ENCODE data around the gene MYO1E.

MYO1E gene

DNA sequence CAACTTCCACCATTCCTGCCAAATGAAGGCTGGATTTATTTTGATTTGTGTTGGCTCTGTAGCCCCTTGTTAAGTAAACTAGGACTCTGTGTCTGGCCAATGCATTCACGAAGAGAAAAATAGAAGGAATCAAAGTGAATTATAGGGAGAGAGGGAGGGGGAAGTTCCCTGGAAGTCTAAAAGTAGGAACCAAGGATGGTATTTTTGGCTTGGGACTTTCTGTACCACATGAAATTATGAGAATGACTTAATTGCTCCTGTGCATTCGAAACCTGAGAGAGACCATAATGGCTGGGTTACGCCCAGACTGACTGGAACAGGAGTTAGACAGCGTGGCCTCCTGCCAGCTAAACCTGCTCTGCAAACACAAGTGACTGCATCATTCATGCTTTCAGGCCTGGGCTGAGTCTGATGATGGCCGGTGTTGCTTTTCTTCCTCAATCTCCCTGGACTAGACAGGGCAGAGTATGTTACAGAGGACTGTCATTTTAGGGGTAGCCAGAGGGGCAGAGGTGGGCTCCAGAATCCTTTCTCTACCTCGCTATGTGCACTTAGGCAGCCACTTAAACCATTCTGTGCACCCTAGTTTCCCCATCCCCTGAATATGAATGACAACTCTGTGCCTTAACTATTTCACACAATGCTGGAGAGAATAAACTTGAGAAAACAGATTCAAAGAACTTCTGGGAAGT, 58.9 kb downstream of the MYO1E start:
- no peak for DNase-seq

DNA sequence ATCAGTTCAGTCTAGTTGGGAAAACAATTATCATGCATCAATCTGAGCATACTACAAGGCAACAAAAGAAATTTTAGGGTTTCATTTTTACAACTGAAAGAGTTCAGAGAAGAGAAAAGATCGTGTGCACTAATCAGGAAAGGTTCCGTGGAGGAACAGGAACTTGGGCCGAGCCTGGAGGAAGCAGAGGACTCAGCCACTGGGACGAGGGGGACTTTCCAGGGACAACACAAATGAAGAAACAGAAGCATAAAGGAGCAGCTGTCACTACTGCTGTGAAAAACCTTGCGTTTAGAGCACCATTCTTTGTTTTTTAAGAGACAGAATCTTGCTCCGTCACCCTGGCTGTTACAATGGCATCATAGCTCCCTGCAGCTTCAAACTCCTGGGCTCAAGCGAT, 60.5 kb downstream of the MYO1E start:
- DNase-seq, result no peak

DNA sequence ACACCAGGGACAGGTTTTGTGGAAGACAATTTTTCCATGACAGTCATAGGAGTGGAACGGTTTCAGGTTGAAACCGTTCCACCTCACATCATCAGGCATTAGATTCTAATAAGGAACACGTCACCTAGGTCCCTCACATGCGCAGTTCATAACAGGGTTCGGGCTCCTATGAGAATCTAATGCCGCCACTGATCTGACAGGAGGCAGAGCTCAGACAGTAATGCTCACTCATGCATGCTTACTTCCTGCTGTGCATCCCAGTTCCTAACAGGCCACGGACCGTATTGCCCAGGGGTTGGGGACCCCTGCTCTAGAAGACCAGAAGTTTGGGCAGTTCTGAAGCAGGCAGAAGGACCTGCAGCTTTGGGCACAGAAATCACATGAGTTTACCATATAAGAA, 61.5 kb downstream of the MYO1E start:
- DNase-seq, result no peak

DNA sequence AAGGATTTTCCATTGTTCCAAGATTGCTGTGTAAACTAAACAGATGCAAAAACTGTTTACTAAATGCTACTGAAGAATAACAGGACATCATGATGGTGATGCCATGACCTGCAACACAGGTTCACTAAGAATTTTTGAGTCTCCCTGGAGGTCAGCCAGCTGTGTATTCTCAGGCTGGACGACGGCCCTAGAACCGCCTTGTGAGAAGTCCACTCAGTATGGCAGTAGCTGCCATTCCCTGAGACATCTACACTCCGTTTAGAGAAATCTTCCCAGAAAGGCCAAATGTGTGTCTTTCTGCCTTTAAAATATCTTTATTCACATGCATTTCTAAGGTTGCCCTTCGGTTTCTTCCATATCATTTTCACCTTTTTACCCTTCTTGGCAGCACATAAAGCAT, 63.3 kb downstream of the MYO1E start:
- DNase-seq, result no peak

DNA sequence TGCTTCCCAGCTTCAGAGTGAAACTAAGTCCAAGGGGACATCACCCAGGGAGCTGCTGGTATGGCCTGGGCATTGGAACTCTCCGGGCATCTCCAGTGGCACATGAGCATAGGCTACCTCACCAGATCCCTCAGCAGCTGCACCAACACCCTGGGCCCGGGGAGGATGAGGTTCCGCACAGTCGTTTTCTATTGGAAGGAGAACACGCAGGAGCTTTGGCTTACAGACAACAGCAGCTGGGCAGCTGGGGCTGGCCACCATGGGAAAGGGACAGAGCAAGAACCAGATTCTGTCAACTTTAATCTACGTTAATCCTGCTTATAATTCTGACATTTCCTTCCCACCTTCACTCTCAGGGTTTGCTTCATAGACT, 65.5 kb downstream of the MYO1E start:
- no peak for DNase-seq

DNA sequence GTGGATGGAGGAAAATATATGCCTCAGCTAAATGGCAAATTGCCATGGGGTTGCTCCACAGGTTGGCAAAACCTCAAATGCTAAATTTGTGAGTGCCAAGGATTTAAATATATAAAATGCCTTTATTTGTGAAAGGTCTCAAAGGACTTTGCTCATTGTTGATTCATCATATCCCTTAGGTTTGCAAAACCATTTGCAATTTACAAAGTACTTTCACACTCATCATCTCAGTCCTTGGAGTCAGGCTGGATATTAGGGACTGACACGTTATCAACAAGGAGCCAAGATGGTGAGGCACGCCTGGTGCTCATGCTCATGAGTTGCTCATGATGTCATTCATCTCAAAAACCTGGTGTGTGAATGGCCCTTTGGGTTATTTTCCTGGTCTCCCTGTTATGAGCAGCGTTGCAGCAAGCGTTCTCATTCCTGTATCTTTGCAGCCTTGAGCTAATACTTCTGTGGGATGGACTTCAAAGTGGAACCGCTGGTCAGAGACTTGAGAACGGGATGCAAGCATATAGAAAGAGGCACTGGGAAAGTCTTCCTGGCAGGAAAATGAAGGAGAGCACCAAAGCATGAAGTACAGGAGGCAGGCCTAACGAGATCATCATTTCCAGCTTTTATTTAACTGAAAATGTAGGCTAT, 66.0 kb downstream of the MYO1E start:
- DNase-seq, result no peak

DNA sequence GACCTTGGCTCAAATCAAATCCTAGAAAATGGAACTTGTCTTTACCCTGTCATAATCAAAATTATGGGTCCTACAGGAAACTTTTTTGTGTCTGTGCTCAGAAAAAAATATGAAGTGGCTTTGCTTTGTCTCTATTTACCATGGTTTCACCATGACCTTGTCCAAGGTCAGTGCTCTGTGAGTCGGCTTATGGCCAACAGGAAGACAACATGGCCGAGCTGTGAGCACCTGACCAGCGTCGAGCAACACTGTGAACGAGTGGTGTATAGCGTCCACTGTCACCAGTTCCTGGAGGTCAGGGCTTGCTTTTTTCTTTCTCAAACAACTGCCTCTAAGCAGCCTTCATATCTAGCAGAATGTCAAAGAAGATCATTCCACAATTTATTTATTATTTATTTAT, 67.9 kb downstream of the MYO1E start:
- no peak for DNase-seq

DNA sequence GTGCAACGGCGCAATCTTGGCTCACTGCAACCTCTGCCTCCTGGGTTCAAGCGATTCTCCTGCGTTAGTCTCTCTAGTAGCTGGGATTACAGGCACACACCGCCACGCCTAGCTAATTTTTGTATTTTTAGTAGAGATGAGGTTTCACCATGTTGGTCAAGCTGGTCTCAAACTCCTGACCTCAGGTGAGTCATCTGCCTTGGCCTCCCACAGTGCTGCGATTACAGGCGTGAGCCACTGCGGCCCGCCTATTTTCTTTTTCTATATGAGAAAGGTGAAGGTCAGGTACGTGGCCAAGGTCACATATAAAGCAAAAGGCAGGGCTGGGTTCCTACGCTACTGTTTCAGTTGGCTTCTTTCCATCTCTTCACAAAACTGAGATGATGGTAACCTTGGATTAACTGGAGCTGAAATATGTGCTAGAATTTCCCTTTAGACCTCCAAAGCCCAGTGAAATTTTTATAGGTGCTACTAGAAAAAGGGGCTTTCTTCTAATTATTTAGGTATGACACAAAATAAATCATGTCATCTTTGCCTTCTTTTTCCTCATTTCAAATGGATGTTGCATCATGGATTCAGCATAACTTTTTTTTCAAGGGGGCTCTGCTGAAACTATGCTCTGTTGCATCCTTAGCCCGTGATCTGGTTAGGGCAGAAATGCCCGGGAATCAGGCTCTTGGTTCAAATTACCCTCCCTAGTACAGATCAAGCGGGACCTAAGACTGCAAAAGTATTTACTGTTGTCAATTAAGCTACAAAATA, 68.5 kb downstream of the MYO1E start:
- no peak for DNase-seq

DNA sequence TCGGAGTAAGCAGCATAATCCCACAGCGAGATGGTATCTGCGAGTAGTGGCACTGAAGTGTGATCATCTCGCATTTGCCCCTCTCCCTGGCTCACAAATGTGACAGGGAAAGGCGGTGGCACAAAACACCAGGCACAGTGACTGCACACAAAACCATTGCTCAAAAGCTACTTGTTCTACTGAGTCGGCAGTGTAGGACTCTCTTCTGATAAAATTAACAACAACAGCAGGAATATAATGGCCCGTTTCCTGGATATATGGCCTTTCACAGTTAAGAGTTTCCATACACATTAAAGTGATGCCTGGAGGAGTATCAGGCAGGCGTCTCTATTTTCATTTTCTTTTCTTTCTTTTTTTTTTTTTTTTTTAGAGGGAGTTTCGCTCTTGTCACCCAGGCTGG, 69.0 kb downstream of the MYO1E start:
- no peak for DNase-seq

DNA sequence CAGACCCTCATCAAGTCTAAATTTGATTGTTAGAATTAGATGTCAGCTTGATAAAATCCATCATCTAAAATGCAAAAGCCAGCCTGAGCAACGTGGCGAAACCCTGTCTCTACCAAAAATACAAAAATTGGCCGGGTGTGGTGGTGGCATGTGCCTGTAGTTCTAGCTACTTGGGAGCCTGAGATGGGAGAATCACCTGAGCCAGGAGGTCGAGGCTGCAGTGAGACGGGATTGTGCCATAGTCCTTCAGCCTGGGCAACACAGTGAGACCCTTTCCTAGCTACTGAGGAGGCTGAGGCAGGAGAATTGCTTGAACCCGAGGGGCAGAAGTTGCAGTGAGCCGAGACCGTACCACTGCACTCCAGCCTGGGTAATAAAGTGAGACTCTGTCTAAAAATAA, 69.5 kb downstream of the MYO1E start:
- no peak for DNase-seq

DNA sequence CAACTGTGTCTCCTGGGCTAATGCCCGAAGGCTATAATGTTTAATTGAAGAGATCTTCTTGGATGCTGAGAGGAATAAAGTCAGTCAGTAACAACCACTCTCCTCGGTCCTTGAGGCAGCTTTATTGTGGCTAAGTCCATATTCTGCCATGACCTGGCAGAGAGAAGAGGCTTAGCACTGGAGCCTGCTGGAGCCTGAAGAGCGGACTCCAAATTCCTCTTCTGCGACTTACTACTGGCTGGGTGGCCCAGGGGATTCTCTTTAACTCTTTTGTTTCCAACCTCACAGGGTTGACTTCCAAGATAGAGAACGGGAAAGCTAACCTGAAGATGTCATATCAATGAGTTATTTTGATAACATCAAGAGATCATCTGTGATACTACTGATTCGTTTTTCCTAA, 71.1 kb downstream of the MYO1E start:
- no peak for DNase-seq

DNA sequence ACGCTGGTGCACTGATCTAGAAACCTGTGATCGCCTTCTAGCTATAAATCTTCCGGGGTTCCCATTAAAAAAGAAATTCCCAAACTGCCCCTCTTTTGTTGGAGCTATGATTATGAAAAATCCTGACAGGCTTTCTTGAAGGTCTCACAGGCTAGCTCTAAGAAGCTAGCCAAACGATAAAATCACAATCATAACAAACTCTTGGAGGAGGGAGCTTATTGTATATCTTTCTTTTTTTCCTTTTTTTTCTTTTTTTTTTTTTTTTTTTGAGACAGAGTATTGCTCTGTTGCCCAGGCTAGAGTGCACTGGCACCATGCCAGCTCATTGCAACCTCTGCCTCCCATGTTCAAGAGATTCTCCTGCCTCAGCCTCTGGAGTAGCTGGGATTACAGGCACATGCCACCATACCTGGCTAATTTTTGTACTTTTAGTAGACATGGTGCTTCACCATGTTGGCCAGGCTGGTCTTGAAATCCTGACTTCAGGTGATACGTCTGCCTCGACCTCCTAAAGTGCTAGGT, 72.0 kb downstream of the MYO1E start:
- DNase-seq, result no peak

DNA sequence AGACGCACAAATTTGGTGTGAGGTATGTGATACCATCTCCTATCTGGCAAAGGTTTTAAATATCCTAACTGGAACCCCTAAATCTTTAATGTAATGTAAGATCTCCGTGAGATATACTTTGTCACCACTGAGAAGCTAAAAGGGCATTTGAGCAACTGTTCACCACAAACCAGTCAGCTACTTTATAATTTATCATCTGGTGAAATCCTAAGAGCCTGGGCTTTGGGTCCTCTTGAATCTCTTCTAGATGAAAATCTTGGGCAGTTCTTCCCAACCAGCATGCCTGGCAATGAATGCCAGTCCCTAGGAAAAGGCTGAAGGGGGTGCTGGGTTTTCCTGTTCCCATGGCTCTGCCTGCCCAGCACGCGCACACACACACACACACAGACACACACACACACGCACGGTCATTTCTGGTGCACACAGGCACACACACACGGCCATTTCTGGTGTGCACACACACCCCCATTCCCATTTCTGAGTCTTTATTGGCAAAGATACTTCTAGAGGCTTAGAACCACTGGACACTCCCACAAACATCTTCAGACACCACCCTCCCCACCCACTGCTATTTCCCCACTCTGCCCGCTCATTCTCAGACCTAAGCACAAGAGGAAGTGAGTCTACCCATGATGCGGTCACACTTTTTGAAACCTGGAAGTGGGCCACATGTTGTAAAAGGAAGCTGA, 72.6 kb downstream of the MYO1E start:
- peak; percentile 43 to 44 for DNase-seq

DNA sequence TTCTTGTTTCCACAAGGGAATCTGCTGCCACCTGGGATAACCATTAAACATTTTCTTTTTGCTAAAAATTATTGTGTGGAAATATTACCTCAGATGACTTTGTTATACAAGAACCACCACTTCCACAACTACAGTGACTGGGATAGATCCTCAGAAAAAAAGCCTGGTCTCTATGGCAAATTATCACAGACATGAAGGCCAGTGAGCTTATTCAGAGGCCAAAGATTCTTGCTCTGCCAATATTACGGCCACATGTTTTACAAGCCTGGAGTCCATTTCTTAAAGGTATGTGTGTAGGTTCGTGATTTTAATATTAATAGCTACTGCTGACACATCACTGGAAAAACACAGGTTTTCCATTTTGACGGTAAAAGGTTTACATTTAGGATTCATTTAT, 73.8 kb downstream of the MYO1E start:
- DNase-seq, result no peak

DNA sequence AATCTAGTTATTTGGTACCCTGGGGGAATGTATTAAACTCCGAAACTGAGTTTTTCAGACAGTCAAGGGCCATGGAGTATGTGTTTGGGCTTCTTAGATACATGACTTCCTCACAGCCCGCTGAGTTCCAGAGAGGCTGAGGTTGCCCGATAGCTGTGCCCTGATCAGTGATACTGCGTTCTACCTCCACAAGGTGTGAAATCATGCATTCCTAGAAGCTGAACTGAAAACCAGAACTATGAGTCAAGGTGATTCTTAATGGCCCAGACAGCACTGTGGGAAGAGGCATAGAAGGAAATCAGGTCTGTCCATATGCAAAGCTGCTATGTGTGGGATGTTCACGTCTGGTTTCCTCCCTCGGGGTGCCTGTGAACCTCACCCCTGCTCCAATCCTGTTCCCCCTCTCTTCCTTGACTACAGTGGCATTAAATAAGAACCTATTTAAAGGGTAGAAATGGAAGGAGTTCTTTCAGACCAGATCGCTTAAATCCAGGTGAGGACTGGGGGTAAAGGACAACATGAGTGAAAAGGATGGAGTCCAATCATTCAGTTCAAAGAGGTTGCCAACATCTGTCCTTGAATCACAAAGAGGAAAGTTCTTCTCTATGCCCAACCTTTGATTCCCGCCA, 74.3 kb downstream of the MYO1E start:
- DNase-seq, result peak; percentile 15 to 44

DNA sequence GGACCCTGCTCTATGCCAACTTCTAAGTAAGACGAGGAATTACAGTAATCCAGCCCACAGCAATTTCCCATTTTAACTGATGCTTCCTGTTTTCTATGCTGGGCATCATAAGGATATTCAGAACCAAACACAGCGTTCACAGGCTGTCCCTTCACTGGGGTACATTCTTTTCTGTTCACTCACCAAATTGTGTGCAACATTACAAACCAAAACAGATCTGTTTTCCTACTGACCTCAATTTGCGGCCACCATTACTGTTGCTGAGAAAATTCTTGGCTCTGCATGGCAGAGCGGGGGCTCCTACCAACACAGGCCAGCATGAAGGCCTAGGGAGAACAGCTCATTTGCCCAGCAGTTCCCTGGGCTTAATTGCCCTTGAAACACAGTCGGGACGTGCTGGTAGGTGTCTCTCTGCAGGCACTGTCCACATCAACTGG, 76.5 kb downstream of the MYO1E start:
- no peak for DNase-seq

DNA sequence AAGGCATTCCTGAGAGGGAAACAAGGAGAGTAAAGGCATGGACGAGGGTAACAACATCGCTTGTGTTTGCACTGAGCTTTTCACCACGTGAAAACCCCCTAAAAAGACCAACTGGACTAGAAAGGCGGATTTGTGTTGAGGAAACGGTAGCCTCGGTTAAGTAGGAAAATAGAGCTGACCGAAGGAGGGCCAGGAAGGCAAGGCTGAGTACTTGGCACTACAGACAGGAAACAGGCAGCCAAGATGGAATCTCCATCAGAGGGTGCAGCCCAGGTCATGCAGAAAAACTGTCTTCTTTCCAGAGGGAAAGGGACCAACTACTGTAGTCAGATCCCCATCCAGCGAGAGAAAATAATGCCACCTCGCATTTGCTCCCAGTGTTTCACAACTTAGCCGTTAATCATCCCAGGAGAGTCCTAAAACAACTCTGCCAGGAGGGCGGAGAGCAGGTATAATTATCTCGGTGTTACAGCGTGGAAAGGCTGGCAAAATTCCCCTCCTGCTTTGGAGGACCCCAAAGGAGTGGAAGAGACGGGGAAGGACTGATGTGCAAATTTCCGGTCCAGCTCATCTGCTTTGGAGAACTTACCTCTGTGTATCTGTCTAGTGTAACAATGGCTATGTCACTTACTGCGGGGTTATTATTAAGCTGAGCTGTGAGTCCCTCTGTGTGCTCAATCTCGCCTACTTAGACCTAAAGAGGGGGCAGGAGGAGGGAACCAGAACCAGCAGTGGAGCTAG, 77.2 kb downstream of the MYO1E start:
- no peak for DNase-seq

DNA sequence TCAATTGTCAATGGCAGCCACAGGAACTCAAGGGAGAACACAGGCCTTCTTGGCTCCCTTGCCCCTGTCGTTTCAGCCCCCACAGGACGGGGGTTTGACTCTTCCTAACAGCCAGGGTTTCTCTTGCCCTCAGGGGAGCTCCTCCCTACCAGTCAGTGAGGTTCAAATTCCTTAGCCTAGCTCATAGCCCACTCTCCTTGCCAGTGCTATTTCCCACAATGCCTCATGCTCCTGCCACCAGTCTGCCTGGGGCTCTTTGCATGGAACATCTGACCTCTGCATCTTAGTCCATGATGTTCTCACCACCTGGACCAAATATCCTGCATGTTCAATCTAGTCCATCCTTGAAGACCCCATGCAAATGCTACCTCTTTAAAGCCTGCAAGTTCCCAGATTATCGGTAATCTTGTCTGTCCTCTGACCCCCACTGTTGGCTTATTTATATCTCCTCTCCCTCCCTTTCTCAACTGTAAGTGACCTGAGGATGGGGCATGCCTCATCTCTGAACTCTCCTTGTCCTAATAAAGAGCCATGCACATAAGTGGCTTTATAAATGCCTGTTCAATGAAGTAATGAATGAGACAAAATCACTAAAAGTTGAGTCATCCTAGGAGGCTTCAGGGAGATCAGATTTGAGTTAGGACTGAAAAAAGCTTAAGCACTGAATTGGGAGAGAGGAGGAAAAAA, 78.0 kb downstream of the MYO1E start:
- DNase-seq, result no peak

DNA sequence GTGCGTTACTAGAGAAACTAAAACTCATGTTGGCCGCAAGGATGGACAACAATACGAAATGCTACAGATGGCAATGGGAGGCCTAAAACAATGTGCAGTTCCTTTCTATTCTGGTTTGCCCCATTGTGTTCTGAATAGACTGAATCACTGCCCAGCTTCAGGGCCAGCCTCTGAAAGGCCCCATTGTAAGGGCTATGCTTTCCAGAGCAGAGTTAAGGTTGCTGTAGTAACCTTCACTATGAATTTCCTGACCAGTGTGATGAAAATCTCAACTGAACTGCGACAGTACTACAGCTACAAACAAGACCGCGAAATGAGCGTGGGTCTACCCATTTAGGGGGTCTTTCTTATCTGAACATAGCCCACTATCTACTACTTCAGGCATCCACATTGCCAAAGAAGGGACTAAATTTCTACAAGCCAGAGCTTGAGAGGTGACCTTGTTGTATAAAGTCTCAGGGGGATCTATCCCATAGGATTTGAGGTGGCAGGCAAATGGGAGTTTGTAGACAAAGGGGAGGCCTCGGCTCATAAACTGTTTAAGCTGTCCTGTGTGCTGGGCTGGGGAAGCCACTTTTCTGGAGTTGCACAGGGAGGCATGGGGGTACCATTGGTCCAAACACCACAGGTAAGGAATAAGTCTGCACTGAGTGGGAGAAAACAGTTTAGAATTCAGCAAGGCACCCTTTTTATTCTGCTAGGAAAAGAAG, 80.1 kb downstream of the MYO1E start:
- no peak for DNase-seq

DNA sequence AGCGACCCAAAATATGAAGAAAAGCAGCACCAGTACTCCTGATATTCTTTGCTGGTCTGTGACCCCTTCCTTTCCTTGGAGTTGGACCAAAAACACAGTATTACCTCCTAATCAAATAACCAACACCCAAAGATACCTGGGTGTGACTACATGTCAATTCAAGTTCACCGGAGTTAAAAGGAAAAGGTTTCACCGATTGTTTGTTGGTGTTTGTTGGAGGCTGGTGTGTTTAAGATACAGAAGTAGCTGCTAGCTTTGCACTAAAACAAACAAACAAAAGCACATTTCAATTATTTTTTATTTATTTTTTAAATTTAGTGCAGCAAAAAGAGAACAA, 81.5 kb downstream of the MYO1E start:
- DNase-seq, result no peak

All from stimulated activated CD4-positive, alpha-beta T cell treated with anti-CD3 and anti-CD28 coated beads, Interleukin-2, amount 100 ng/mL, for 48 hours (primary cell).